ENCODE measurements around the gene FSIP1. TPM values are rescaled to one million over a fixed set of nuclear protein-coding genes. Genes with fewer than 3 reads are reported as not detected.

FSIP1 gene
- total RNA-seq, 2 experiments from 2014 or later = 0.22 to 0.34 TPM

DNA sequence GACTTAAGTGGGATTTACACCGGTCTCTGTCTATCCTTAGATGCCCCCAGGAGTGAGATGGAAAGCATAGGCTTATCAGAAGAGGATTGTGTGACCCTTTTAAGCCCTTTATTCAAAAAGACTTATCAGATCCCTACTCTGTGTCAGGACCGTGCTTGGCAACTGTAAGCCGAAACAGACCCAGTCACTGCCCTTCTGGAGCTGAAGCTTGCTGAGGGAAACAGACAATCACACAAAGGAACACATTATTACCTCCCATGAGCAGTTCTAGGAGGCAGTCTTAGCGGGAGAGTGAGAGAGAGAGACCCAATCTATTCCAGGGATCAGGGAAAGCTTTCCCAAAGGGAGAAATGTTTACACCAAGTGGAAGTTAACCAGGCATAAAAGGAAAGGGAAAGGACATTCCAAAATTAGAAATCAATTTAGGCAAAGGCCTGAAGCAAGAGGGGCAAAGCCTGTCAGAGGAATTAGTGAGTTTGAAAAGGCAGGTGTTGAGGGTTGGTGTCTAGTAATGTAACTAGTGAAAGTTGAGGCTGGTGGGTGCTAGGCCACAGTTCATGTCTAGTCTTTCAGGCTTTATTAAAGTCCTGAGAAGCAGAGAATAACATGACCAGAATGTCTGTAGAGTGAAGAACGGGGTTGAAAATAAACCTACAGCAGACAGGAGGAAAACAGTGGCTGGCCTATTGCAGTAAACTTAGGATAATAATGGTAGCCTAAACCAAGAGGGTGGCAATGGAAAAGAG is 115.1 kb downstream of the FSIP1 start:
- Histone ChIP-seq H3K9me3 (ENCODE audit: control insufficient read depth in 1 of 2, insufficient read depth in 1 of 2, low read length in 2 of 2) (no peaks in the 10 kb centered on the region), H3K4me3 (ENCODE audit: low read length) (no peak overlapping the region), H3K27ac (ENCODE audit: low read depth in 1 of 2, low read length in 2 of 2) (no peak overlapping the region), H3K4me1 (ENCODE audit: insufficient read depth, low read length) (peaks cover 9% of the 10 kb centered on the region), H3K36me3 (ENCODE audit: insufficient read depth, low read length) (no peaks in the 10 kb centered on the region), H3K27me3 (ENCODE audit: control insufficient read depth in 1 of 2, insufficient read depth in 2 of 2, low read length in 2 of 2) (no peaks in the 10 kb centered on the region)
- Mint-ChIP-seq H3K4me3 (no peak overlapping the region), H3K9me3 (no peaks in the 10 kb centered on the region), H3K4me1 (ENCODE audit: low read depth) (peaks cover 5% of the 10 kb centered on the region), H3K27ac (no peak overlapping the region), H3K27me3 (peaks cover 8% of the 10 kb centered on the region), H3K36me3 (ENCODE audit: low read depth) (no peaks in the 10 kb centered on the region)
- DNase-seq = no peak
- ATAC-seq (ENCODE audit: poor library complexity) = no peak
- TF ChIP-seq, protein P1, sequence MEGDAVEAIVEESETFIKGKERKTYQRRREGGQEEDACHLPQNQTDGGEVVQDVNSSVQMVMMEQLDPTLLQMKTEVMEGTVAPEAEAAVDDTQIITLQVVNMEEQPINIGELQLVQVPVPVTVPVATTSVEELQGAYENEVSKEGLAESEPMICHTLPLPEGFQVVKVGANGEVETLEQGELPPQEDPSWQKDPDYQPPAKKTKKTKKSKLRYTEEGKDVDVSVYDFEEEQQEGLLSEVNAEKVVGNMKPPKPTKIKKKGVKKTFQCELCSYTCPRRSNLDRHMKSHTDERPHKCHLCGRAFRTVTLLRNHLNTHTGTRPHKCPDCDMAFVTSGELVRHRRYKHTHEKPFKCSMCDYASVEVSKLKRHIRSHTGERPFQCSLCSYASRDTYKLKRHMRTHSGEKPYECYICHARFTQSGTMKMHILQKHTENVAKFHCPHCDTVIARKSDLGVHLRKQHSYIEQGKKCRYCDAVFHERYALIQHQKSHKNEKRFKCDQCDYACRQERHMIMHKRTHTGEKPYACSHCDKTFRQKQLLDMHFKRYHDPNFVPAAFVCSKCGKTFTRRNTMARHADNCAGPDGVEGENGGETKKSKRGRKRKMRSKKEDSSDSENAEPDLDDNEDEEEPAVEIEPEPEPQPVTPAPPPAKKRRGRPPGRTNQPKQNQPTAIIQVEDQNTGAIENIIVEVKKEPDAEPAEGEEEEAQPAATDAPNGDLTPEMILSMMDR (IDR thresholded peaks at IDR 0.05) = no peak
- CTCF ChIA-PET = no interaction called here
- intact Hi-C loops (cut with DNase I, micrococcal nuclease) = no loop called here
- POLR2A ChIA-PET = no interaction called here

DNA sequence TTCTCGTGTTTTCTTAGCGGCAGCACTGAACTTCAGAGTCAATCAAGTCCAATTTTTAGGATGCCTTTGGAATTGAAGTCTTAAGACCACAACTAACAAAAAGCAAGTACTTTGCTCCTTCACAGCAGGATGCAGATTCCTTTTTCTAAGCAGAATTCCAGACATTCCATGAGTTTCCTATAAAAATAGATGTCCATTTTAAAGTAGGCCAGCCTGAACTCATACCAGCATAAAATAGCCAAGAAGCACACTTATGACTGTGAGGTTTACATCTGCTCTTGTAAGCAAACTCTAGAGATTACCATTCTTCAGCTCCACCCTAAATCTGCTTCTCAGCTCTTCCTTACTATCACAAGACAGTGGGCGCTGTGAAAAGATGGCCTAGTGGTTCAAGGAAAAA is 116.0 kb downstream of the FSIP1 start:
- intact Hi-C loops (cut with DNase I, micrococcal nuclease) = no loop called here
- ATAC-seq (ENCODE audit: poor library complexity) = no peak
- no peak overlapping the region for H3K27ac Mint-ChIP-seq

DNA sequence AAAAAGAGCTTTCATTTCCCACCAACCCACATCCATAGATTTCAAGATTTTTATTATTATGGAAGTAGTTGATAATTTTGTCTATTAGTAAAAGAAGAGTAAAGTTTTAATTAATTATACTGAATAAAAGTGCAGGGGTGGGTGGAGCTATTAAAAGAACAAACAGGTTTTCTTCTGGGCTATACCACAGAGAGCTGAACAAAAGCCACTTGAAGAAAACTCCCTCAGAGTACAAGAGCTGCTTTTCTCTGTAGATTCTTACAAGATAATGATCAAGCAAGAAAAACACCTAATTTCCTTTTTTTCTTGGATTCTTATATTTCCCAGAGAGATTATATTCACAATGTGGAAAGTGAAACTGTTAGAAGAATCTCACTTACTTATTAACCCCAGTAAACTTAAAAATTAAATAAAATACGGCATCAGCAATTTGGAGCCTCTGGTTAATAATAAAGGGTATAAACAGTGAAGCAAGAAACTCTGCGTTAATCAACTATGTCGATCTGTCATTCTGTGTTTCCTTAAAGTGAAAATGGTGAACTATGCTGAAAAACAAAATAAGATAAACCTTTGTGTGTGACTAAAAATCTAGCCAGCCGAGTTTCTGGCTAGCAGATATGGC is 116.9 kb downstream of the FSIP1 start:
- no peaks in the 10 kb centered on the region for H3K36me3 Mint-ChIP-seq (ENCODE audit: low read depth)
- peaks cover 5% of the 10 kb centered on the region for H3K4me1 Mint-ChIP-seq (ENCODE audit: low read depth)
- TF ChIP-seq, protein P1 (IDR thresholded peaks at IDR 0.05) = no peak
- H3K4me3 Mint-ChIP-seq = no peak overlapping the region
- H3K9me3 Mint-ChIP-seq = no peaks in the 10 kb centered on the region
- H3K27ac Mint-ChIP-seq = no peak overlapping the region
- intact Hi-C loops (cut with DNase I, micrococcal nuclease) = no loop called here
- no peak for ATAC-seq (ENCODE audit: poor library complexity)
- Histone ChIP-seq H3K36me3 (ENCODE audit: insufficient read depth, low read length) (no peaks in the 10 kb centered on the region), H3K27ac (ENCODE audit: low read depth in 1 of 2, low read length in 2 of 2) (no peak overlapping the region), H3K4me3 (ENCODE audit: low read length) (no peak overlapping the region), H3K27me3 (ENCODE audit: control insufficient read depth in 1 of 2, insufficient read depth in 2 of 2, low read length in 2 of 2) (no peaks in the 10 kb centered on the region), H3K9me3 (ENCODE audit: control insufficient read depth in 1 of 2, insufficient read depth in 1 of 2, low read length in 2 of 2) (no peaks in the 10 kb centered on the region), H3K4me1 (ENCODE audit: insufficient read depth, low read length) (peaks cover 9% of the 10 kb centered on the region)
- peaks cover 8% of the 10 kb centered on the region for H3K27me3 Mint-ChIP-seq
- ChIA-PET CTCF (no interaction called here), POLR2A (interaction anchor here (0.6 kb wide), 1 partner anchor 42 kb away, joined by 3 read pairs; no protein-coding TSS in a partner anchor)
- peak in 3 of 14 experiments; percentile 7 to 35 (median 29) for DNase-seq

More for the DNA sequence above, 116.0 kb downstream of the FSIP1 start:
- H3K4me1 Mint-ChIP-seq (ENCODE audit: low read depth) = peaks cover 5% of the 10 kb centered on the region
- H3K4me3 ChIP-seq (ENCODE audit: low read length) = no peak overlapping the region
- POLR2A ChIA-PET = no interaction called here
- DNase-seq = no peak
- TF ChIP-seq, protein P1 (IDR thresholded peaks at IDR 0.05) = no peak
- no peak overlapping the region for H3K4me3 Mint-ChIP-seq
- peaks cover 8% of the 10 kb centered on the region for H3K27me3 Mint-ChIP-seq
- CTCF ChIA-PET = no interaction called here
- H3K9me3 Mint-ChIP-seq = no peaks in the 10 kb centered on the region
- no peaks in the 10 kb centered on the region for H3K27me3 ChIP-seq (ENCODE audit: control insufficient read depth in 1 of 2, insufficient read depth in 2 of 2, low read length in 2 of 2)
- H3K36me3 Mint-ChIP-seq (ENCODE audit: low read depth) = no peaks in the 10 kb centered on the region
- no peak overlapping the region for H3K27ac ChIP-seq (ENCODE audit: low read depth in 1 of 2, low read length in 2 of 2)
- H3K9me3 ChIP-seq (ENCODE audit: control insufficient read depth in 1 of 2, insufficient read depth in 1 of 2, low read length in 2 of 2) = no peaks in the 10 kb centered on the region
- peaks cover 9% of the 10 kb centered on the region for H3K4me1 ChIP-seq (ENCODE audit: insufficient read depth, low read length)
- no peaks in the 10 kb centered on the region for H3K36me3 ChIP-seq (ENCODE audit: insufficient read depth, low read length)

Data from CD4-positive, alpha-beta T cell (primary cell).